GM18502 (cell line): ENCODE measurements around the gene PFAS.

ENCODE experiments used
- ATAC-seq: cut with Tn5 transposase; IDR thresholded peaks from one replicate; pipeline ENCODE4 v1.9.1; 2021; ENCODE audit warnings: mild to moderate bottlenecking; ENCODE audit not compliant: unreplicated experiment, poor library complexity

The PFAS gene

GRCh38 chr17:8290043-8290442 is 41.0 kb downstream of the PFAS start:
- no peak for ATAC-seq

- ATAC-seq = no peak
These were observed 43.7 kb downstream of the PFAS start for GRCh38 chr17:8292639-8293395.

- ATAC-seq = no peak
These were observed 45.3 kb downstream of the PFAS start for GRCh38 chr17:8294361-8294760.

- ATAC-seq = no peak
These were observed 45.8 kb downstream of the PFAS start for GRCh38 chr17:8294814-8295316.

GRCh38 chr17:8300226-8300625 is 51.1 kb downstream of the PFAS start:
- no peak for ATAC-seq

GRCh38 chr17:8300627-8301242 is 51.6 kb downstream of the PFAS start:
- peak; percentile 58 for ATAC-seq

- no peak for ATAC-seq
These were observed 61.6 kb downstream of the PFAS start for GRCh38 chr17:8310601-8311123.

- no peak for ATAC-seq
These were observed 62.2 kb downstream of the PFAS start for GRCh38 chr17:8311131-8311790.

- no peak for ATAC-seq
These were observed 63.2 kb downstream of the PFAS start for GRCh38 chr17:8312251-8312650.

GRCh38 chr17:8312726-8313600 is 63.9 kb downstream of the PFAS start:
- no peak for ATAC-seq

GRCh38 chr17:8314797-8315763 is 66.0 kb downstream of the PFAS start:
- no peak for ATAC-seq

GRCh38 chr17:8315764-8316217 is 66.7 kb downstream of the PFAS start:
- no peak for ATAC-seq

- no peak for ATAC-seq
These were observed 69.2 kb downstream of the PFAS start for GRCh38 chr17:8318010-8318935.
